H7 (cell line): ENCODE results near the gene TMSB4X. TPM values are rescaled to one million over a fixed set of nuclear protein-coding genes. Genes with fewer than 3 reads are reported as not detected.

Source experiments
- DNase-seq: peaks from one replicate; pipeline ENCODE4 v3.0.0; 2012
- H3K27me3 ChIP-seq: 2 replicates; pipeline ENCODE4 v1.6.0; 2011; ENCODE audit warnings: mild to moderate bottlenecking, low read length; ENCODE audit not compliant: control insufficient read depth, insufficient read depth
- H3K36me3 ChIP-seq: replicated peaks from 2 replicates; pipeline ENCODE4 v1.5.1; 2011; ENCODE audit warnings: low read length; ENCODE audit not compliant: control insufficient read depth, insufficient read depth
- H3K4me3 ChIP-seq: 2 replicates; pipeline ENCODE4 v1.5.1; 2011; ENCODE audit warnings: low read depth, mild to moderate bottlenecking, control low read depth, low read length, moderate library complexity; ENCODE audit not compliant: insufficient read depth
- total RNA-seq: library from RNA; depleted of rRNA; stranded (reverse); fragments of >200 nt; shearing (Covaris generic); gene quantifications from 2 replicates; pipeline ENCODE4 v1.2.3, GENCODE V29; 2014

Gene TMSB4X
- total RNA-seq, 1 experiment from 2014 or later = 11,693 TPM

GRCh38 chrX:12949205-12949926 is 25.5 kb upstream of the TMSB4X start:
- no peak for DNase-seq
- no peaks in the 10 kb centered on the region for H3K27me3 ChIP-seq

GRCh38 chrX:12949927-12950656 is 24.8 kb upstream of the TMSB4X start:
- Histone ChIP-seq H3K36me3 (no peaks in the 10 kb centered on the region), H3K4me3 (no peak overlapping the region), H3K27me3 (no peaks in the 10 kb centered on the region)
- DNase-seq = no peak

More at GRCh38 chrX:12949205-12949926, 25.5 kb upstream of the TMSB4X start:
- Histone ChIP-seq H3K4me3 (no peak overlapping the region), H3K36me3 (no peaks in the 10 kb centered on the region)

GRCh38 chrX:12950851-12951594 is 23.9 kb upstream of the TMSB4X start:
- H3K36me3 ChIP-seq = no peaks in the 10 kb centered on the region
- no peak overlapping the region for H3K4me3 ChIP-seq
- peak; percentile 81 for DNase-seq
- no peaks in the 10 kb centered on the region for H3K27me3 ChIP-seq

GRCh38 chrX:12951595-12951975 is 23.3 kb upstream of the TMSB4X start:
- Histone ChIP-seq H3K36me3 (no peaks in the 10 kb centered on the region), H3K27me3 (no peaks in the 10 kb centered on the region), H3K4me3 (no peak overlapping the region)
- DNase-seq = no peak

- Histone ChIP-seq H3K4me3 (no peak overlapping the region), H3K36me3 (no peaks in the 10 kb centered on the region), H3K27me3 (no peaks in the 10 kb centered on the region)
- no peak for DNase-seq
Observed at GRCh38 chrX:12953420-12953819, 21.5 kb upstream of the TMSB4X start.

- no peak for DNase-seq
- H3K27me3 ChIP-seq = no peaks in the 10 kb centered on the region
- H3K4me3 ChIP-seq = no peak overlapping the region
- H3K36me3 ChIP-seq = no peaks in the 10 kb centered on the region
Observed at GRCh38 chrX:12954376-12954775, 20.5 kb upstream of the TMSB4X start.

- Histone ChIP-seq H3K4me3 (no peak overlapping the region), H3K36me3 (no peaks in the 10 kb centered on the region), H3K27me3 (no peaks in the 10 kb centered on the region)
- DNase-seq = no peak
Observed at GRCh38 chrX:12954981-12955380, 19.9 kb upstream of the TMSB4X start.

- H3K27me3 ChIP-seq = no peaks in the 10 kb centered on the region
- H3K36me3 ChIP-seq = no peaks in the 10 kb centered on the region
- no peak overlapping the region for H3K4me3 ChIP-seq
- no peak for DNase-seq
Observed at GRCh38 chrX:12955882-12956703, 18.8 kb upstream of the TMSB4X start.

GRCh38 chrX:12956704-12957534 is 18.0 kb upstream of the TMSB4X start:
- DNase-seq = peak; percentile 59
- Histone ChIP-seq H3K36me3 (no peaks in the 10 kb centered on the region), H3K4me3 (no peak overlapping the region), H3K27me3 (no peaks in the 10 kb centered on the region)

- no peak overlapping the region for H3K4me3 ChIP-seq
- no peaks in the 10 kb centered on the region for H3K36me3 ChIP-seq
- DNase-seq = peak; percentile 4
- H3K27me3 ChIP-seq = no peaks in the 10 kb centered on the region
Observed at GRCh38 chrX:12958059-12958458, 16.9 kb upstream of the TMSB4X start.

GRCh38 chrX:12958461-12958860 is 16.4 kb upstream of the TMSB4X start:
- no peak overlapping the region for H3K4me3 ChIP-seq
- DNase-seq = no peak

GRCh38 chrX:12961196-12961718 is 13.7 kb upstream of the TMSB4X start:
- no peak for DNase-seq
- H3K4me3 ChIP-seq = no peak overlapping the region
- H3K36me3 ChIP-seq = no peaks in the 10 kb centered on the region
- no peaks in the 10 kb centered on the region for H3K27me3 ChIP-seq

More at GRCh38 chrX:12958461-12958860, 16.4 kb upstream of the TMSB4X start:
- Histone ChIP-seq H3K27me3 (no peaks in the 10 kb centered on the region), H3K36me3 (no peaks in the 10 kb centered on the region)

GRCh38 chrX:12962041-12962504 is 12.8 kb upstream of the TMSB4X start:
- Histone ChIP-seq H3K27me3 (no peaks in the 10 kb centered on the region), H3K4me3 (no peak overlapping the region), H3K36me3 (no peaks in the 10 kb centered on the region)
- no peak for DNase-seq
